ENCODE results near the gene PCDHB16.
"Not testable (repeated sequence)": the region's sequence is repeated elsewhere in the genome, so short reads cannot be mapped to it uniquely, and the experiment has no call there.

DNA sequence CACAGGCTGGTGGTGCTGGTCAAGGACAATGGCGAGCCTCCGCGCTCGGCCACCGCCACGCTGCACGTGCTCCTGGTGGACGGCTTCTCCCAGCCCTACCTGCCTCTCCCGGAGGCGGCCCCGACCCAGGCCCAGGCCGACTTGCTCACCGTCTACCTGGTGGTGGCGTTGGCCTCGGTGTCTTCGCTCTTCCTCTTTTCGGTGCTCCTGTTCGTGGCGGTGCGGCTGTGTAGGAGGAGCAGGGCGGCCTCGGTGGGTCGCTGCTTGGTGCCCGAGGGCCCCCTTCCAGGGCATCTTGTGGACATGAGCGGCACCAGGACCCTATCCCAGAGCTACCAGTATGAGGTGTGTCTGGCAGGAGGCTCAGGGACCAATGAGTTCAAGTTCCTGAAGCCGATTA lies 33.8 kb downstream of the PCDHB16 start:
- TF ChIP-seq, protein P1, sequence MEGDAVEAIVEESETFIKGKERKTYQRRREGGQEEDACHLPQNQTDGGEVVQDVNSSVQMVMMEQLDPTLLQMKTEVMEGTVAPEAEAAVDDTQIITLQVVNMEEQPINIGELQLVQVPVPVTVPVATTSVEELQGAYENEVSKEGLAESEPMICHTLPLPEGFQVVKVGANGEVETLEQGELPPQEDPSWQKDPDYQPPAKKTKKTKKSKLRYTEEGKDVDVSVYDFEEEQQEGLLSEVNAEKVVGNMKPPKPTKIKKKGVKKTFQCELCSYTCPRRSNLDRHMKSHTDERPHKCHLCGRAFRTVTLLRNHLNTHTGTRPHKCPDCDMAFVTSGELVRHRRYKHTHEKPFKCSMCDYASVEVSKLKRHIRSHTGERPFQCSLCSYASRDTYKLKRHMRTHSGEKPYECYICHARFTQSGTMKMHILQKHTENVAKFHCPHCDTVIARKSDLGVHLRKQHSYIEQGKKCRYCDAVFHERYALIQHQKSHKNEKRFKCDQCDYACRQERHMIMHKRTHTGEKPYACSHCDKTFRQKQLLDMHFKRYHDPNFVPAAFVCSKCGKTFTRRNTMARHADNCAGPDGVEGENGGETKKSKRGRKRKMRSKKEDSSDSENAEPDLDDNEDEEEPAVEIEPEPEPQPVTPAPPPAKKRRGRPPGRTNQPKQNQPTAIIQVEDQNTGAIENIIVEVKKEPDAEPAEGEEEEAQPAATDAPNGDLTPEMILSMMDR (IDR thresholded peaks at IDR 0.05): not testable (repeated sequence)
- not testable (repeated sequence) for TF ChIP-seq POLR2A (IDR thresholded peaks at IDR 0.05)
